H9 (cell line): ENCODE measurements around the gene CABCOCO1. TPM values are rescaled to one million over a fixed set of nuclear protein-coding genes. Genes with fewer than 3 reads are reported as not detected.

Source experiments
- DNase-seq: peaks from one replicate; pipeline ENCODE4 v3.0.0-alpha.2; 2017
- H2AFZ ChIP-seq: one replicate; pipeline ENCODE4 v1.6.1; 2013; ENCODE audit warnings: mild to moderate bottlenecking, low read length, control low read depth, moderate library complexity
- H2AK5ac ChIP-seq: 2 replicates; pipeline ENCODE4 v1.6.1; 2013; ENCODE audit warnings: low read length, control low read depth, mixed read lengths; ENCODE audit not compliant: insufficient read length
- H2BK120ac ChIP-seq: one replicate; pipeline ENCODE4 v1.6.1; 2013; ENCODE audit warnings: low read depth, mild to moderate bottlenecking, low read length, control low read depth, inconsistent platforms; ENCODE audit not compliant: poor library complexity, severe bottlenecking
- H2BK12ac ChIP-seq: 2 replicates; pipeline ENCODE4 v1.6.1; 2013; ENCODE audit warnings: low read length, control low read depth, mixed read lengths, low read depth; ENCODE audit not compliant: insufficient read length
- H2BK15ac ChIP-seq: 2 replicates; pipeline ENCODE4 v1.6.1; 2013; ENCODE audit warnings: low read depth, low read length, control low read depth
- H2BK20ac ChIP-seq: one replicate; pipeline ENCODE4 v1.6.1; 2013; ENCODE audit warnings: low read depth, mild to moderate bottlenecking, low read length, control low read depth, inconsistent platforms; ENCODE audit not compliant: poor library complexity, severe bottlenecking
- H2BK5ac ChIP-seq: 2 replicates; pipeline ENCODE4 v1.6.1; 2013; ENCODE audit warnings: low read length, control low read depth, mixed read lengths; ENCODE audit not compliant: insufficient read length
- H3K14ac ChIP-seq: 2 replicates; pipeline ENCODE4 v1.6.1; 2013; ENCODE audit warnings: low read length, control low read depth; ENCODE audit not compliant: insufficient read depth
- H3K18ac ChIP-seq: 2 replicates; pipeline ENCODE4 v1.6.1; 2013; ENCODE audit warnings: low read depth, mild to moderate bottlenecking, mixed read lengths, low read length, control low read depth; ENCODE audit not compliant: insufficient read length
- H3K23ac ChIP-seq: 2 replicates; pipeline ENCODE4 v1.6.1; 2013; ENCODE audit warnings: low read length, control low read depth, mixed read lengths, low read depth; ENCODE audit not compliant: insufficient read length
- H3K23me2 ChIP-seq: 2 replicates; pipeline ENCODE4 v1.6.1; 2013; ENCODE audit warnings: low read depth, mild to moderate bottlenecking, mixed read lengths, low read length, control low read depth; ENCODE audit not compliant: insufficient read length, poor library complexity, severe bottlenecking
- H3K27ac ChIP-seq: 2 replicates; pipeline ENCODE4 v1.5.1; 2013; ENCODE audit warnings: low read length, control low read depth, mixed read lengths, low read depth; ENCODE audit not compliant: insufficient read length
- H3K27me3 ChIP-seq: 2 replicates; pipeline ENCODE4 v1.6.1; 2013; ENCODE audit warnings: low read length, control low read depth, inconsistent platforms; ENCODE audit not compliant: insufficient read depth
- H3K4ac ChIP-seq: 2 replicates; pipeline ENCODE4 v1.6.1; 2013; ENCODE audit warnings: low read depth, mild to moderate bottlenecking, control low read depth, inconsistent platforms, low read length, moderate library complexity
- H3K4me1 ChIP-seq: 2 replicates; pipeline ENCODE4 v1.6.1; 2013; ENCODE audit warnings: low read length, control low read depth, inconsistent platforms; ENCODE audit not compliant: insufficient read depth
- H3K4me2 ChIP-seq: 2 replicates; pipeline ENCODE4 v1.6.1; 2013; ENCODE audit warnings: low read length, control low read depth, mixed read lengths; ENCODE audit not compliant: insufficient read length, insufficient read depth
- H3K56ac ChIP-seq: 2 replicates; pipeline ENCODE4 v1.6.1; 2013; ENCODE audit warnings: low read depth, mild to moderate bottlenecking, mixed read lengths, low read length, control low read depth; ENCODE audit not compliant: insufficient read length
- H3K79me1 ChIP-seq: 2 replicates; pipeline ENCODE4 v1.6.1; 2013; ENCODE audit warnings: low read depth, mild to moderate bottlenecking, moderate library complexity, low read length, control low read depth, inconsistent platforms; ENCODE audit not compliant: insufficient read depth, poor library complexity, severe bottlenecking
- H3K79me2 ChIP-seq: 2 replicates; pipeline ENCODE4 v1.6.1; 2013; ENCODE audit warnings: low read length, control low read depth, inconsistent platforms; ENCODE audit not compliant: insufficient read depth
- H3K9ac ChIP-seq: 2 replicates; pipeline ENCODE4 v1.6.1; 2013; ENCODE audit warnings: low read length, control low read depth, mixed read lengths; ENCODE audit not compliant: insufficient read length; ENCODE audit errors: extremely low read depth
- H3K9me3 ChIP-seq: one replicate; pipeline ENCODE4 v1.6.1; 2013; ENCODE audit warnings: low read depth, low read length, inconsistent platforms; ENCODE audit not compliant: control insufficient read depth
- H3T11ph ChIP-seq: one replicate; pipeline ENCODE4 v1.6.1; 2013; ENCODE audit warnings: mild to moderate bottlenecking, low read length, control low read depth, inconsistent platforms
- H4K20me1 ChIP-seq: one replicate; pipeline ENCODE4 v1.6.1; 2013; ENCODE audit not compliant: control insufficient read depth, insufficient read length, insufficient read depth
- H4K5ac ChIP-seq: 2 replicates; pipeline ENCODE4 v1.6.1; 2013; ENCODE audit warnings: low read depth, mild to moderate bottlenecking, mixed read lengths, low read length, control low read depth; ENCODE audit not compliant: insufficient read length
- H4K8ac ChIP-seq: replicated peaks from 2 replicates; pipeline ENCODE4 v1.6.1; 2013; ENCODE audit warnings: low read length, control low read depth, mixed read lengths, low read depth; ENCODE audit not compliant: insufficient read length
- H4K91ac ChIP-seq: 2 replicates; pipeline ENCODE4 v1.6.1; 2013; ENCODE audit warnings: low read depth, mild to moderate bottlenecking, moderate library complexity, mixed read lengths, low read length, control low read depth; ENCODE audit not compliant: insufficient read length
- H3K27ac Mint-ChIP-seq, 3 experiments: 2 replicates in 2 of 3; 3 replicates in 1 of 3; pipeline ENCODE4 v1.8.0; 2020 to 2021; ENCODE audit warnings: mixed read lengths in 3 of 3, mild to moderate bottlenecking in 1 of 3, moderate library complexity in 1 of 3
- H3K27me3 Mint-ChIP-seq: 2 replicates; pipeline ENCODE4 v1.8.0; 2021; ENCODE audit warnings: low read depth, mild to moderate bottlenecking, moderate library complexity, mixed read lengths
- H3K36me3 Mint-ChIP-seq, 3 experiments: 2 replicates in 2 of 3; 3 replicates in 1 of 3; pipeline ENCODE4 v1.8.0; 2020 to 2021; ENCODE audit warnings: low read depth in 3 of 3, mixed read lengths in 3 of 3; ENCODE audit not compliant: insufficient read depth in 1 of 3
- H3K4me1 Mint-ChIP-seq, 2 experiments: 2 replicates each; pipeline ENCODE4 v1.8.0; 2020; ENCODE audit warnings: mixed read lengths in 2 of 2
- H3K4me3 Mint-ChIP-seq, 2 experiments: 2 replicates in 1 of 2; 3 replicates in 1 of 2; pipeline ENCODE4 v1.8.0; 2020 to 2021; ENCODE audit warnings: mild to moderate bottlenecking in 2 of 2, mixed read lengths in 2 of 2, moderate library complexity in 1 of 2
- H3K9me3 Mint-ChIP-seq, 2 experiments: 2 replicates in 1 of 2; 3 replicates in 1 of 2; pipeline ENCODE4 v1.8.0; 2020; ENCODE audit warnings: mild to moderate bottlenecking in 2 of 2, mixed read lengths in 2 of 2, moderate library complexity in 1 of 2
- WGBS: extraction: QIAGEN DNeasy Blood & Tissue Kit; methylation state at CpG from one replicate; pipeline ENCODE4 v1.1.7; 2013; ENCODE audit warnings: missing lambda C conversion rate, low lambda C conversion rate, mixed read lengths; ENCODE audit not compliant: insufficient read length; ENCODE audit errors: extremely low coverage; 5-methylcytosine and 5-hydroxymethylcytosine counted together
- total RNA-seq: library from RNA; stranded (reverse); gene quantifications from 2 replicates; pipeline ENCODE4 v1.2.1, GENCODE V29; 2021
- TF ChIP-seq, protein P1 (sequence below): fragments of 200-600 bp; sonication (generic); conservative IDR thresholded peaks from 3 replicates; pipeline ENCODE4 v1.8.0; 2021; ENCODE audit warnings: antibody characterized with exemption, mild to moderate bottlenecking

Gene CABCOCO1
- total RNA-seq, 1 experiment from 2014 or later = not detected

DNA sequence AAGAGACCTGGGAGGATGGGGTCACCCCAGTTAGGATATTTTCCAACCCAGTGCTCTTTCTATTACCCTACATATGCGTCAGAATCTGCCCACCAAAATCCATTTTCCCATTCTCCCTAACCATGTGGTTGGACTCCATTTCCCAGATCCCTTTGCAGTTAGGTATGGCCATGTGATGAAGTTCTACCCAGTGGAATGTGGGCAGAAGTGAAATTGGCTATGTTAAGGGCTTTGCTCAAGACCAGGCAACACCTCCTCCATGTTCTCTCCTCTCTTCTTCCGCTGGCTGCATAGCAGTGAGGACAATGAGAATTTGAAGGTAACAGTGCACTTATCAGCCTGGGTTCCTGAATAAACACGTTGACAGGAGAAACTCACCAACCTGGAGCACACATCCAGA, 111.3 kb downstream of the CABCOCO1 start:
- H3K4me1 Mint-ChIP-seq = peaks cover under 1% of the 10 kb centered on the region in 2 experiments
- no CpG with 5 or more reads among the region's 3 CpGs for WGBS
- no peaks in the 10 kb centered on the region for H4K20me1 ChIP-seq

More for the DNA sequence above, 111.3 kb downstream of the CABCOCO1 start:
- H3K18ac ChIP-seq = no peak overlapping the region
- H2BK15ac ChIP-seq = no peak overlapping the region
- H4K8ac ChIP-seq = no peak overlapping the region
- no peak overlapping the region for H3K27ac ChIP-seq
- no peak overlapping the region for H2AK5ac ChIP-seq
- no peaks in the 10 kb centered on the region for H3K4me1 ChIP-seq
- TF ChIP-seq, protein P1, sequence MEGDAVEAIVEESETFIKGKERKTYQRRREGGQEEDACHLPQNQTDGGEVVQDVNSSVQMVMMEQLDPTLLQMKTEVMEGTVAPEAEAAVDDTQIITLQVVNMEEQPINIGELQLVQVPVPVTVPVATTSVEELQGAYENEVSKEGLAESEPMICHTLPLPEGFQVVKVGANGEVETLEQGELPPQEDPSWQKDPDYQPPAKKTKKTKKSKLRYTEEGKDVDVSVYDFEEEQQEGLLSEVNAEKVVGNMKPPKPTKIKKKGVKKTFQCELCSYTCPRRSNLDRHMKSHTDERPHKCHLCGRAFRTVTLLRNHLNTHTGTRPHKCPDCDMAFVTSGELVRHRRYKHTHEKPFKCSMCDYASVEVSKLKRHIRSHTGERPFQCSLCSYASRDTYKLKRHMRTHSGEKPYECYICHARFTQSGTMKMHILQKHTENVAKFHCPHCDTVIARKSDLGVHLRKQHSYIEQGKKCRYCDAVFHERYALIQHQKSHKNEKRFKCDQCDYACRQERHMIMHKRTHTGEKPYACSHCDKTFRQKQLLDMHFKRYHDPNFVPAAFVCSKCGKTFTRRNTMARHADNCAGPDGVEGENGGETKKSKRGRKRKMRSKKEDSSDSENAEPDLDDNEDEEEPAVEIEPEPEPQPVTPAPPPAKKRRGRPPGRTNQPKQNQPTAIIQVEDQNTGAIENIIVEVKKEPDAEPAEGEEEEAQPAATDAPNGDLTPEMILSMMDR = no peak
- no peak overlapping the region for H2AFZ ChIP-seq
- H4K5ac ChIP-seq = no peak overlapping the region
- H3T11ph ChIP-seq = no peak overlapping the region
- no peak overlapping the region for H3K4ac ChIP-seq
- no peak overlapping the region for H4K91ac ChIP-seq
- H3K9me3 Mint-ChIP-seq = no peaks in the 10 kb centered on the region; a peak in 1 of 5 replicates
- no peak overlapping the region for H3K4me3 Mint-ChIP-seq
- no peak overlapping the region for H2BK120ac ChIP-seq
- H3K9me3 ChIP-seq = no peaks in the 10 kb centered on the region
- H3K79me2 ChIP-seq = no peaks in the 10 kb centered on the region
- no peaks in the 10 kb centered on the region for H3K27me3 Mint-ChIP-seq
- H3K23me2 ChIP-seq = no peaks in the 10 kb centered on the region
- H3K9ac ChIP-seq = no peak overlapping the region
- H3K27ac Mint-ChIP-seq = no peak overlapping the region
- no peak overlapping the region for H3K56ac ChIP-seq
- no peak overlapping the region for H2BK12ac ChIP-seq
- H3K23ac ChIP-seq = no peak overlapping the region
- H3K79me1 ChIP-seq = no peaks in the 10 kb centered on the region
- no peaks in the 10 kb centered on the region; a peak in 1 of 7 replicates for H3K36me3 Mint-ChIP-seq
- no peak overlapping the region for H3K4me2 ChIP-seq
- no peak for DNase-seq
- no peak overlapping the region for H2BK5ac ChIP-seq
- H3K27me3 ChIP-seq = no peaks in the 10 kb centered on the region
- H3K14ac ChIP-seq = no peak overlapping the region
- no peak overlapping the region for H2BK20ac ChIP-seq
